SK-N-SH treated with all-trans-retinoic acid at 6 μM for 48 hours (cell line): ENCODE data around the gene KANK2.

Experiments
- ATAC-seq: fragments of 200-7000 bp; cut with Tn5 transposase; 3 replicates; pipeline ENCODE4 v1.9.1; 2020; ENCODE audit warnings: mild to moderate bottlenecking, moderate library complexity
- BACH2 ChIP-seq: fragments of 250-450 bp; sonication (Bioruptor Pico); IDR thresholded peaks from 2 replicates; pipeline ENCODE4 v1.9.0; 2021; ENCODE audit warnings: mild to moderate bottlenecking, borderline replicate concordance
- CSRNP3 ChIP-seq: fragments of 250-450 bp; sonication (Bioruptor Pico); IDR thresholded peaks from 2 replicates; pipeline ENCODE4 v1.5.1; 2021; ENCODE audit warnings: mild to moderate bottlenecking, moderate library complexity
- ESRRG ChIP-seq: fragments of 250-450 bp; sonication (Bioruptor Pico); IDR thresholded peaks from 2 replicates; pipeline ENCODE4 v1.6.1; 2021; ENCODE audit warnings: mild to moderate bottlenecking
- OSR1 ChIP-seq: fragments of 250-450 bp; sonication (Bioruptor Pico); IDR thresholded peaks from 2 replicates; pipeline ENCODE4 v1.8.0; 2022; ENCODE audit warnings: moderate library complexity, mild to moderate bottlenecking, inconsistent platforms
- PATZ1 ChIP-seq: fragments of 250-450 bp; sonication (Bioruptor Pico); IDR thresholded peaks from 2 replicates; pipeline ENCODE4 v1.8.0; 2020; ENCODE audit warnings: mild to moderate bottlenecking, moderate library complexity, borderline replicate concordance
- POU6F1 ChIP-seq: fragments of 250-450 bp; sonication (Bioruptor Pico); IDR thresholded peaks from 2 replicates; pipeline ENCODE4 v1.8.0; 2021; ENCODE audit warnings: low read depth, mild to moderate bottlenecking, moderate library complexity, borderline replicate concordance
- PPARA ChIP-seq: fragments of 250-450 bp; sonication (Bioruptor Pico); IDR thresholded peaks from 2 replicates; pipeline ENCODE4 v1.5.0; 2020; ENCODE audit warnings: mild to moderate bottlenecking, borderline replicate concordance
- SNAI2 ChIP-seq: fragments of 250-450 bp; sonication (Bioruptor Pico); IDR thresholded peaks from 2 replicates; pipeline ENCODE4 v1.5.0; 2020; ENCODE audit warnings: mild to moderate bottlenecking, moderate library complexity
- TCF4 ChIP-seq: fragments of 250-450 bp; sonication (Bioruptor Pico); IDR thresholded peaks from 2 replicates; pipeline ENCODE4 v1.8.0; 2021; ENCODE audit warnings: mild to moderate bottlenecking, moderate library complexity, borderline replicate concordance
- TOX ChIP-seq: fragments of 250-450 bp; sonication (Bioruptor Pico); IDR thresholded peaks from 2 replicates; pipeline ENCODE4 v1.8.0; 2021; ENCODE audit warnings: mild to moderate bottlenecking, moderate library complexity, borderline replicate concordance
- ZFP3 ChIP-seq: fragments of 250-450 bp; sonication (Bioruptor Pico); IDR thresholded peaks from 2 replicates; pipeline ENCODE4 v1.5.0; 2020; ENCODE audit warnings: mild to moderate bottlenecking, moderate library complexity
- ZFP30 ChIP-seq: fragments of 450-650 bp; formaldehyde crosslinking; IDR thresholded peaks from 2 replicates; pipeline ENCODE4 v1.5.0; 2022; ENCODE audit warnings: mild to moderate bottlenecking, moderate library complexity
- ZNF565 ChIP-seq: fragments of 450-650 bp; formaldehyde crosslinking; conservative IDR thresholded peaks from 2 replicates; pipeline ENCODE4 v1.5.0; 2020; ENCODE audit warnings: low read depth, mild to moderate bottlenecking, moderate library complexity
- ZNF70 ChIP-seq: fragments of 450-650 bp; formaldehyde crosslinking; IDR thresholded peaks from 2 replicates; pipeline ENCODE4 v1.5.0; 2020; ENCODE audit warnings: mild to moderate bottlenecking, moderate library complexity
- ZNF8 ChIP-seq: fragments of 450-650 bp; formaldehyde crosslinking; IDR thresholded peaks from 2 replicates; pipeline ENCODE4 v1.5.0; 2020; ENCODE audit warnings: mild to moderate bottlenecking, moderate library complexity

KANK2 gene

GRCh38 chr19:11205939-11206570 is 8.7 kb upstream of the KANK2 start (continued):
- TF ChIP-seq CSRNP3 (no peak), ZNF565 (CRISPR knock-in tag) (no peak), PATZ1 (CRISPR knock-in tag) (no peak), ESRRG (CRISPR knock-in tag) (no peak), TOX (CRISPR knock-in tag) (no peak)
- TF ChIP-seq, all 23 proteins: peak for 0

DNA sequence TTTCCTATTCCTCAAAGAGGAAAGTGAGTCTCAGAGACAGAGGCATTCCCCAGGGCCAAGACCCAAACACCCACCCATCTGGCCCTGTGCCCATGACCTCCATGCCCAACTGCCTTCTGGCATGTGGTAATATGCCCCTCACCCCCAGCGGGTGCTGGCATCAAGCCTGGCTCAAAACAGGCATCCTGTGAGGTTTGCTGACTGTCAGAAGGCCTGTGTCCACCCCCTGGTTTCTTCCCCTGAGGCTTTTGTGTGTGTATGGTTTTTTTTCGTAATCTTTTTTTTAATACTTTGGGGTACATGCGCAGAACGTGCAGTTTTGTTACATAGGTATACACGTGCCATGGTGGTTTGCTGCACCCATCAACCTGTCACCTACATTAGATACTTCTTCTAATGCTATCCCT is 7.6 kb upstream of the KANK2 start:
- TF ChIP-seq OSR1 (CRISPR knock-in tag) (no peak), ZFP30 (CRISPR knock-in tag) (no peak), TCF4 (CRISPR knock-in tag) (no peak), ZFP3 (CRISPR knock-in tag) (no peak), ZNF70 (peak; percentile 51; the same call in 1 of the 2 replicates), PPARA (CRISPR knock-in tag) (no peak), ZNF8 (no peak), POU6F1 (CRISPR knock-in tag) (no peak), ZNF565 (CRISPR knock-in tag) (no peak)
- TF ChIP-seq, all 23 proteins: peak for 1
- no peak for ATAC-seq

GRCh38 chr19:11204076-11204602 is 6.8 kb upstream of the KANK2 start:
- no peak for ATAC-seq
- TF ChIP-seq BACH2 (CRISPR knock-in tag): no peak
- TF ChIP-seq SNAI2 (CRISPR knock-in tag): no peak
- no peak for TF ChIP-seq TCF4 (CRISPR knock-in tag)
- TF ChIP-seq ZFP3 (CRISPR knock-in tag): peak; percentile 89

GRCh38 chr19:11203194-11204075 is 6.1 kb upstream of the KANK2 start:
- TF ChIP-seq ZFP3 (CRISPR knock-in tag): no peak
- peak; percentile 11; the same call in 1 of the 2 replicates for TF ChIP-seq PATZ1 (CRISPR knock-in tag)
- no peak for TF ChIP-seq TCF4 (CRISPR knock-in tag)
- ATAC-seq: peak; percentile 76

DNA sequence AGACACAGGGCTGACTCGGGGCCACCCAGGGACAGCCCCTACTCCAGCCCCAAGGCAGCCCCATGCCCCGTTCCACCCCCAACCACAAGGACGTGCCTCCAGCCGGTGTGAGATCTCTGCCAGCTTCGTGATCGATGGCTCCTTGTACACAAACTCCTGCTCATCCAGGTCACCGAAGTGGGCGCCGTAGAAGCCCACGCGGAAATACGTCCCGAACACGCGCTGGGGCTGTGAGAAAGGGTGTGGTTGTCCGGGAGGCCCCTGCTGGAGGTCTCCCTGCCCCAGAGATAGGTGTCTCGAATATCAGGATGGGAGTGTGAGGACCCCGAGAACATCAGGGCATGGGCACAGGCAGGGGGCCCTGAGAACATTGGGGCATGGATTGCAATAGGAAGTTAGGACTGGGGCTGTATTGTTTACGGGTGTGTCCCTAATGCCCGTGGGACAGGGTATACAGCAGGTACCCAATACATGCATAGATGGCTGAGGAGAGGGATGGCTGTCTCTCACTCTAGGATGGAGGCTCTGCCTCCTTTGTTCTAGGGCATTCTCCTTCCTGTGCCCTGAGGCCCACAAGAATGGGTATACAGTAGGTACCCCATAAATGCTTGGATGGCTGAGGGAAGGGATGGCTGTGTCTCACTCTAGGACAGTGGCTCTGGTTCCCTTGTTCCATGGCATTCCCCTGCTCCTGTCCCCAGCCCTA is 5.3 kb upstream of the KANK2 start:
- TF ChIP-seq BACH2 (CRISPR knock-in tag) (no peak), TOX (CRISPR knock-in tag) (no peak)

More for the DNA sequence above, 5.3 kb upstream of the KANK2 start:
- ATAC-seq: no peak
